ENCODE data around the gene PMFBP1. TPM values are rescaled to one million over a fixed set of nuclear protein-coding genes. Genes with fewer than 3 reads are reported as not detected.

Gene PMFBP1
- total RNA-seq, 5 donors from 2014 or later (not counting 1 experiment from before 2014, with no cell fraction given) = 0.23 to 3.2 (median 1.1) TPM

GRCh38 chr16:72124148-72124547 lies 47.8 kb downstream of the PMFBP1 start:
- Mint-ChIP-seq H3K4me3 (no peak overlapping the region), H3K36me3 (no peaks in the 10 kb centered on the region), H3K27ac (no peak overlapping the region), H3K4me1 (peaks cover 0 to 7% (median 4%) of the 10 kb centered on the region in 3 donors), H3K27me3 (no peaks in the 10 kb centered on the region), H3K9me3 (no peaks in the 10 kb centered on the region)
- ChIA-PET CTCF (interaction anchor here in 1 of 2 donors (0.5 to 1.4 kb wide), 2 partner anchors 636 to 1832 kb away, joined by 3 read pairs; no protein-coding TSS in a partner anchor), POLR2A (no interaction called here)
- WGBS (ENCODE audit: insufficient coverage) = 100% methylated on average over 3 of the region's 3 CpGs
- H3K36me3 ChIP-seq (ENCODE audit: control insufficient read depth in 2 of 2, extremely low read depth in 1 of 2, insufficient read depth in 1 of 2, low read length in 1 of 2) = no peaks in the 10 kb centered on the region
- H3K27ac ChIP-seq (ENCODE audit: low read length) = no peak overlapping the region
- DNase-seq (no peak), ATAC-seq (replicated peaks in 1 of 4) (no peak)
- H3K27me3 ChIP-seq (replicated peaks in 1 of 2; ENCODE audit: control insufficient read depth in 2 of 2, extremely low read depth in 1 of 2, insufficient read depth in 2 of 2, low read length in 1 of 2) = peaks cover 0 to 3% of the 10 kb centered on the region in 2 experiments
- H3K4me1 ChIP-seq (ENCODE audit: control insufficient read depth in 1 of 2, extremely low read depth in 1 of 2, insufficient read depth in 2 of 2, low read length in 2 of 2) = peaks cover 0 to 8% of the 10 kb centered on the region in 2 experiments
- no peak overlapping the region for H3K4me3 ChIP-seq (ENCODE audit: control insufficient read depth in 1 of 2, extremely low read depth in 1 of 2, low read length in 1 of 2)
- H3K9me3 ChIP-seq = no peaks in the 10 kb centered on the region

DNA sequence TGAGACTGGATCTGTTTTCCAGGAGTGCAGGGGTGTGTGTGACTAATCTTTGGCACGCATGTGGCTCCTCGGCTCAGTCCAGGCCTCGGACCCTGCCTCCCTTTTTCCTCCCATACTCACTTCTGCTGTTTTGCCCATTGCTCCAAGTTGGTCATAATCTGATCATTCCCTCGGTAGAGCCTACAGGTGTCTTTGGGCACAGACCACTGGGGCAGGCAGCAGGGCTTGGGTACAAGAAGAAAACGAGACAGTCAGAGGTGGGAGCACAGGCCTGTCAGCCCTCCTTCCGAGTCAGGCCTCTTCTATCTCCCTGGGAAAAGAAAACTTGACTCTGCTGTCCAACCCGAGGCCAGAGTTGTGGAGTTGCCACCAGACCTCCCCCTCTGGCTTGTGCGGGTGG lies 48.5 kb downstream of the PMFBP1 start:
- H3K4me1 Mint-ChIP-seq = peaks cover 0 to 7% (median 4%) of the 10 kb centered on the region in 3 donors
- POLR2A ChIA-PET = no interaction called here
- H3K27ac Mint-ChIP-seq = no peak overlapping the region
- peaks cover 0 to 8% of the 10 kb centered on the region in 2 experiments for H3K4me1 ChIP-seq (ENCODE audit: control insufficient read depth in 1 of 2, extremely low read depth in 1 of 2, insufficient read depth in 2 of 2, low read length in 2 of 2)
- 75% methylated on average over 3 of the region's 8 CpGs for WGBS (ENCODE audit: insufficient coverage)
- no peaks in the 10 kb centered on the region for H3K36me3 ChIP-seq (ENCODE audit: control insufficient read depth in 2 of 2, extremely low read depth in 1 of 2, insufficient read depth in 1 of 2, low read length in 1 of 2)
- ATAC-seq (replicated peaks in 1 of 4) (no peak), DNase-seq (no peak)
- no peak overlapping the region for H3K27ac ChIP-seq (ENCODE audit: low read length)
- H3K27me3 Mint-ChIP-seq = no peaks in the 10 kb centered on the region
- H3K27me3 ChIP-seq (replicated peaks in 1 of 2; ENCODE audit: control insufficient read depth in 2 of 2, extremely low read depth in 1 of 2, insufficient read depth in 2 of 2, low read length in 1 of 2) = peaks cover 0 to 3% of the 10 kb centered on the region in 2 experiments
- H3K4me3 Mint-ChIP-seq = no peak overlapping the region
- CTCF ChIA-PET = interaction anchor here in 1 of 2 donors (0.5 kb wide), 1 partner anchor 636 kb away, joined by 3 read pairs; no protein-coding TSS in a partner anchor
- no peaks in the 10 kb centered on the region for H3K9me3 Mint-ChIP-seq
- no peaks in the 10 kb centered on the region for H3K36me3 Mint-ChIP-seq
- no peak overlapping the region for H3K4me3 ChIP-seq (ENCODE audit: control insufficient read depth in 1 of 2, extremely low read depth in 1 of 2, low read length in 1 of 2)
- H3K9me3 ChIP-seq = no peaks in the 10 kb centered on the region

- ChIA-PET CTCF (no interaction called here), POLR2A (no interaction called here)
- Histone ChIP-seq H3K27ac (ENCODE audit: low read length) (no peak overlapping the region), H3K36me3 (ENCODE audit: control insufficient read depth in 2 of 2, extremely low read depth in 1 of 2, insufficient read depth in 1 of 2, low read length in 1 of 2) (no peaks in the 10 kb centered on the region), H3K4me1 (ENCODE audit: control insufficient read depth in 1 of 2, extremely low read depth in 1 of 2, insufficient read depth in 2 of 2, low read length in 2 of 2) (peaks cover 0 to 8% of the 10 kb centered on the region in 2 experiments), H3K27me3 (replicated peaks in 1 of 2; ENCODE audit: control insufficient read depth in 2 of 2, extremely low read depth in 1 of 2, insufficient read depth in 2 of 2, low read length in 1 of 2) (peaks cover 0 to 3% of the 10 kb centered on the region in 2 experiments), H3K4me3 (ENCODE audit: control insufficient read depth in 1 of 2, extremely low read depth in 1 of 2, low read length in 1 of 2) (no peak overlapping the region), H3K9me3 (no peaks in the 10 kb centered on the region)
- 100% methylated on average over 3 of the region's 11 CpGs for WGBS (ENCODE audit: insufficient coverage)
- no peak overlapping the region for H3K27ac Mint-ChIP-seq
- no peaks in the 10 kb centered on the region for H3K27me3 Mint-ChIP-seq
- no peak for DNase-seq
- H3K9me3 Mint-ChIP-seq = no peaks in the 10 kb centered on the region
- ATAC-seq (replicated peaks in 1 of 4) = no peak
- peaks cover 0 to 7% (median 4%) of the 10 kb centered on the region in 3 donors for H3K4me1 Mint-ChIP-seq
- H3K36me3 Mint-ChIP-seq = no peaks in the 10 kb centered on the region
- no peak overlapping the region for H3K4me3 Mint-ChIP-seq
These were observed 49.0 kb downstream of the PMFBP1 start for GRCh38 chr16:72122916-72123315.

- no peak for ATAC-seq (replicated peaks in 1 of 4)
- no peaks in the 10 kb centered on the region for H3K27me3 Mint-ChIP-seq
These were observed 49.6 kb downstream of the PMFBP1 start for GRCh38 chr16:72122308-72122707.

DNA sequence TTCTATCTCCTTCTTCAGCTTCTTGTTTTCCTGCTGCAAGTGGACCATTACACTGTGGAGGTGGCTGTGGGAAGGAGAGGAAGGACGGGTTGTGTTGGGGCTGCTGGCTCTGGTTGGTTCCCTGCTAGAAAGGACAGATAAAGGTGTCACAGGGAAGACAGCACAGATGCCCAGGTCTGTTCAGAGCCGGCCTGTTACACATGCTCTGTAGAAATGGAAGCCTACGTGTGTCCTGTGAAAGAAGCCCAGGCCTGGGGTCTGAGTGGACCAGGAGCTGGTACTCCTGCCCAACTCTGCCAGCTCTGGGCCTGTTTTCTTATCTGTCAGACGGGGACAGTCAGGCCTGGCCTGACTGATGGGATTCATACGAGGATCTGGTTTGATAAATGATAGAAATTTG lies 51.9 kb downstream of the PMFBP1 start:
- ChIA-PET CTCF (no interaction called here), POLR2A (no interaction called here)
- H3K36me3 Mint-ChIP-seq = peaks cover 3% of the 10 kb centered on the region
- H3K27me3 ChIP-seq (replicated peaks in 1 of 2; ENCODE audit: control insufficient read depth in 2 of 2, extremely low read depth in 1 of 2, insufficient read depth in 2 of 2, low read length in 1 of 2) = no peaks in the 10 kb centered on the region
- peaks cover 0 to 6% of the 10 kb centered on the region in 2 experiments for H3K4me1 ChIP-seq (ENCODE audit: control insufficient read depth in 1 of 2, extremely low read depth in 1 of 2, insufficient read depth in 2 of 2, low read length in 2 of 2)
- H3K27ac ChIP-seq (ENCODE audit: low read length) = no peak overlapping the region
- H3K9me3 Mint-ChIP-seq = no peaks in the 10 kb centered on the region
- WGBS (ENCODE audit: insufficient coverage) = 75% methylated on average over 3 of the region's 5 CpGs
- H3K4me1 Mint-ChIP-seq = peaks cover 0 to 5% (median 4%) of the 10 kb centered on the region in 3 donors
- DNase-seq (no peak), ATAC-seq (replicated peaks in 1 of 4) (no peak)
- no peaks in the 10 kb centered on the region for H3K27me3 Mint-ChIP-seq
- no peak overlapping the region for H3K27ac Mint-ChIP-seq
- no peaks in the 10 kb centered on the region for H3K36me3 ChIP-seq (ENCODE audit: control insufficient read depth in 2 of 2, extremely low read depth in 1 of 2, insufficient read depth in 1 of 2, low read length in 1 of 2)
- no peaks in the 10 kb centered on the region for H3K9me3 ChIP-seq
- no peak overlapping the region for H3K4me3 Mint-ChIP-seq
- no peak overlapping the region for H3K4me3 ChIP-seq (ENCODE audit: control insufficient read depth in 1 of 2, extremely low read depth in 1 of 2, low read length in 1 of 2)

More at GRCh38 chr16:72122308-72122707, 49.6 kb downstream of the PMFBP1 start:
- peaks cover 0 to 3% of the 10 kb centered on the region in 2 experiments for H3K27me3 ChIP-seq (replicated peaks in 1 of 2; ENCODE audit: control insufficient read depth in 2 of 2, extremely low read depth in 1 of 2, insufficient read depth in 2 of 2, low read length in 1 of 2)
- POLR2A ChIA-PET = no interaction called here
- CTCF ChIA-PET = no interaction called here
- peaks cover 0 to 8% of the 10 kb centered on the region in 2 experiments for H3K4me1 ChIP-seq (ENCODE audit: control insufficient read depth in 1 of 2, extremely low read depth in 1 of 2, insufficient read depth in 2 of 2, low read length in 2 of 2)
- Mint-ChIP-seq H3K4me1 (peaks cover 0 to 7% (median 4%) of the 10 kb centered on the region in 3 donors), H3K27ac (no peak overlapping the region), H3K4me3 (no peak overlapping the region), H3K9me3 (no peaks in the 10 kb centered on the region), H3K36me3 (no peaks in the 10 kb centered on the region)
- no peak overlapping the region for H3K27ac ChIP-seq (ENCODE audit: low read length)
- H3K4me3 ChIP-seq (ENCODE audit: control insufficient read depth in 1 of 2, extremely low read depth in 1 of 2, low read length in 1 of 2) = no peak overlapping the region
- WGBS (ENCODE audit: insufficient coverage) = no CpG with 5 or more reads among the region's 2 CpGs
- H3K36me3 ChIP-seq (ENCODE audit: control insufficient read depth in 2 of 2, extremely low read depth in 1 of 2, insufficient read depth in 1 of 2, low read length in 1 of 2) = no peaks in the 10 kb centered on the region
- no peak for DNase-seq
- H3K9me3 ChIP-seq = no peaks in the 10 kb centered on the region

DNA sequence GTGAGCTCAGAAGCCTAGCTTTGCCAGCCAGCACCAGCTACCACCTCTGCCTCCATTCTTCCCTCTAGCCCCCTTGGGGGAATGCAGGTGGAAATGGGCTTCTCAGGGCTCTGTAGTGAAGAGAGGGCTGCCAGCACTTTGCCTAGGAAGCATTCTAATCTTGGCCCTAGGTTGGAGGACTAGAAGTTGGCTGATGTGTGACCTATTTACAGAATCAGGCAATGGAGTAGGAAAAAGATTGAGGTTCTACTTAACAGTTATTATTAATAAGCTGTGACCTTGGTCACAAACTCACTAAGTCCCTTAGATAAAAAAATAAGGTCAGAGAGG lies 58.4 kb downstream of the PMFBP1 start:
- no peaks in the 10 kb centered on the region for H3K27me3 Mint-ChIP-seq
- no peak for ATAC-seq (replicated peaks in 1 of 4)
- H3K4me3 ChIP-seq (ENCODE audit: control insufficient read depth in 1 of 2, extremely low read depth in 1 of 2, low read length in 1 of 2) = no peak overlapping the region
- CTCF ChIA-PET = no interaction called here
- no peaks in the 10 kb centered on the region for H3K27me3 ChIP-seq (replicated peaks in 1 of 2; ENCODE audit: control insufficient read depth in 2 of 2, extremely low read depth in 1 of 2, insufficient read depth in 2 of 2, low read length in 1 of 2)
- no peak for DNase-seq
- H3K27ac Mint-ChIP-seq = no peak overlapping the region
- H3K4me3 Mint-ChIP-seq = peak overlapping the region in 1 of 3 donors; percentile 6
- no peaks in the 10 kb centered on the region for H3K9me3 Mint-ChIP-seq
- no peaks in the 10 kb centered on the region for H3K9me3 ChIP-seq
- H3K4me1 ChIP-seq (ENCODE audit: control insufficient read depth in 1 of 2, extremely low read depth in 1 of 2, insufficient read depth in 2 of 2, low read length in 2 of 2) = no peaks in the 10 kb centered on the region
- peaks cover 50% of the 10 kb centered on the region for H3K36me3 Mint-ChIP-seq
- POLR2A ChIA-PET = no interaction called here
- H3K27ac ChIP-seq (ENCODE audit: low read length) = no peak overlapping the region
- peaks cover 19 to 40% of the 10 kb centered on the region in 2 donors for H3K36me3 ChIP-seq (ENCODE audit: control insufficient read depth in 2 of 2, extremely low read depth in 1 of 2, insufficient read depth in 1 of 2, low read length in 1 of 2)
- H3K4me1 Mint-ChIP-seq = no peaks in the 10 kb centered on the region

Data from T-cell (primary cell).